ENCODE results near the gene EDN3.

Gene EDN3

GRCh38 chr20:59309218-59309617, 8.8 kb downstream of the EDN3 start:
- no peak for FAIRE-seq
- no peak for DNase-seq (ENCODE audit: insufficient read length)
- TF ChIP-seq TAF1 (IDR thresholded peaks at IDR 0.05; ENCODE audit: borderline replicate concordance, low read depth, low read length) = no peak
- TF ChIP-seq POLR2AphosphoS5 (IDR thresholded peaks at IDR 0.05; ENCODE audit: low read depth, low read length) = no peak
- TF ChIP-seq POLR2A (IDR thresholded peaks at IDR 0.05; ENCODE audit: low read depth, low read length) = no peak

- TF ChIP-seq POLR2A (IDR thresholded peaks at IDR 0.05; ENCODE audit: low read depth, low read length) (no peak), POLR2AphosphoS5 (IDR thresholded peaks at IDR 0.05; ENCODE audit: low read depth, low read length) (no peak), TAF1 (IDR thresholded peaks at IDR 0.05; ENCODE audit: borderline replicate concordance, low read depth, low read length) (no peak)
- FAIRE-seq (no peak), DNase-seq (ENCODE audit: insufficient read length) (no peak)
Observed at GRCh38 chr20:59314997-59315396, 14.6 kb downstream of the EDN3 start.

- TF ChIP-seq POLR2AphosphoS5 (IDR thresholded peaks at IDR 0.05; ENCODE audit: low read depth, low read length) (no peak), POLR2A (IDR thresholded peaks at IDR 0.05; ENCODE audit: low read depth, low read length) (no peak), TAF1 (IDR thresholded peaks at IDR 0.05; ENCODE audit: borderline replicate concordance, low read depth, low read length) (no peak)
- no peak for FAIRE-seq
- no peak for DNase-seq (ENCODE audit: insufficient read length)
Observed at GRCh38 chr20:59316911-59317731, 16.7 kb downstream of the EDN3 start.

DNA sequence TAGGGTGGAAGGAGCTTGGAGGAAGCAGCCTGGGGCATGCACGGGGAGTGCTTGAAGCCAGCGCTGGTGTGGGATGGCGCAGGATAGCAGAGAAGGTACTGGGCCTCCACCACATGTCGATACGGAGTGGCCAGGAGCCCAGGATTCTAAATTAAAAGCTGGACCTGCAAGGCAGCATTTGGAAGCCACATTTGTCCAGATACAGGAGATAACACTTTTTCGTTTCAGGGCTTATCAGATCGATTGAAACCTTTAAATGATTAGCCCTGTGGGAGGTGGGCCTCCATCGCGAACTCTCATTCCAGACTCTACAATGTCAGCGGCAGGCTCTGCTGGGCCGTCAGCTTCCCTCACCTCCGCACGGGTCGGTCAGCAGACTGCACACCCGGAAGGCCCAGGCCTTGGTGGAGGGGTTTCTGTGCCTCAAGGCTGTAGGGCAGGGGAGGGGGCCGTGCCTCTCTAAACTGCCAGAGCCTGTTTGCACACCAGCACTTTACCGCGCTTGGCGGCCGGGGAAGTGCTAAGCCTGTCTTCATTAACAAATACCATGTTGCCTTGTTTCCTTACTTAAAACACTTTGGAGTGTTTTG, 17.9 kb downstream of the EDN3 start:
- no peak for FAIRE-seq
- DNase-seq (ENCODE audit: insufficient read length) = no peak
- TF ChIP-seq TAF1 (IDR thresholded peaks at IDR 0.05; ENCODE audit: borderline replicate concordance, low read depth, low read length) = no peak
- TF ChIP-seq POLR2AphosphoS5 (IDR thresholded peaks at IDR 0.05; ENCODE audit: low read depth, low read length) = no peak
- no peak for TF ChIP-seq POLR2A (IDR thresholded peaks at IDR 0.05; ENCODE audit: low read depth, low read length)

- TF ChIP-seq POLR2AphosphoS5 (IDR thresholded peaks at IDR 0.05; ENCODE audit: low read depth, low read length) (no peak), POLR2A (IDR thresholded peaks at IDR 0.05; ENCODE audit: low read depth, low read length) (no peak), TAF1 (IDR thresholded peaks at IDR 0.05; ENCODE audit: borderline replicate concordance, low read depth, low read length) (no peak)
- DNase-seq (ENCODE audit: insufficient read length) (no peak), FAIRE-seq (no peak)
Observed at GRCh38 chr20:59318803-59319202, 18.4 kb downstream of the EDN3 start.

DNA sequence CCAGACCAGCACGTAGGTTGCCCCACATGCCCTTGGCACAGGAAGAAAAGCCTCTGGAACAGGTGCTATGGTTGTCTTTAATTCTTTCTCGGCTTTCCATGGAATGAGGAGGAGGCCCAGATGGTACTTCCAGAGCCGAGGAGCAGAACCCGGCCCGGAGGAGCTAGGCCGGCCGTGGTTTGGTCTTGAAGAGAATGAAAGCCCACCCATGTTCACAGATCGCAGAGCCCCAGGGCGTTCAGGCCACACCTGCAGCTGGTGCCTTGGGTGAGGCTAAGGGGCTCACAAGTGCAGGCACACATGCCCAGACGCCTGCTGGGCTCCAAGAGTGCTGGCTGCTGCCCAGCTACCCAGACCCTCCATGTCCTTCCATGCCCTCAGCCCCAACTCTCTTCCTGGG, 20.0 kb downstream of the EDN3 start:
- TF ChIP-seq POLR2A (IDR thresholded peaks at IDR 0.05; ENCODE audit: low read depth, low read length) (no peak), TAF1 (IDR thresholded peaks at IDR 0.05; ENCODE audit: borderline replicate concordance, low read depth, low read length) (no peak), POLR2AphosphoS5 (IDR thresholded peaks at IDR 0.05; ENCODE audit: low read depth, low read length) (no peak)
- FAIRE-seq (no peak), DNase-seq (ENCODE audit: insufficient read length) (no peak)

- no peak for DNase-seq (ENCODE audit: insufficient read length)
- TF ChIP-seq POLR2A (IDR thresholded peaks at IDR 0.05; ENCODE audit: low read depth, low read length) (no peak), POLR2AphosphoS5 (IDR thresholded peaks at IDR 0.05; ENCODE audit: low read depth, low read length) (no peak), TAF1 (IDR thresholded peaks at IDR 0.05; ENCODE audit: borderline replicate concordance, low read depth, low read length) (no peak)
- FAIRE-seq = no peak
Observed at GRCh38 chr20:59320854-59321647, 20.6 kb downstream of the EDN3 start.

- TF ChIP-seq POLR2A (IDR thresholded peaks at IDR 0.05; ENCODE audit: low read depth, low read length) (no peak), POLR2AphosphoS5 (IDR thresholded peaks at IDR 0.05; ENCODE audit: low read depth, low read length) (no peak), TAF1 (IDR thresholded peaks at IDR 0.05; ENCODE audit: borderline replicate concordance, low read depth, low read length) (no peak)
- no peak for FAIRE-seq
- no peak for DNase-seq (ENCODE audit: insufficient read length)
Observed at GRCh38 chr20:59322081-59322480, 21.7 kb downstream of the EDN3 start.

GRCh38 chr20:59322585-59323454, 22.4 kb downstream of the EDN3 start:
- FAIRE-seq = no peak
- DNase-seq (ENCODE audit: insufficient read length) = no peak
- TF ChIP-seq POLR2A (IDR thresholded peaks at IDR 0.05; ENCODE audit: low read depth, low read length) = no peak
- TF ChIP-seq POLR2AphosphoS5 (IDR thresholded peaks at IDR 0.05; ENCODE audit: low read depth, low read length) = no peak
- TF ChIP-seq TAF1 (IDR thresholded peaks at IDR 0.05; ENCODE audit: borderline replicate concordance, low read depth, low read length) = no peak

DNA sequence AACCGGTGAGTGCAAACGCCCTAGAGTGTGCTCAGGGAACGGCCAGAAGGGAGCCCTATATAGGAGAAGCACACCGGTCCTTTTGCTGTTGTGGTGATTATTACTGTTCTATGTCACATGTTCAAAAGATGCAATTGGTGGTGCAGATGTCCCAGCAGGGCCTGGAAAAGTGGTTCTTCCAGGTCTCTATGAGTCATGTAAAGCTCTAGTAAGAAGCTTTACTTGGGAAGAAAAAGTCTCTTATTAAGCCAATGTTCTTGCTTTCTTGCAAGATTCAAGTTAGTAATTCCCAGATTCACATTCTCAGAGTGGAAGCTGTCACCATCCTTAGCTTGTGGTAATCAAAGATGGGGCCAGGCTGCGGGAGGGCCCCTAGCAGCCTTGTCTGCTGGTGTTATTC, 23.3 kb downstream of the EDN3 start:
- FAIRE-seq (no peak), DNase-seq (ENCODE audit: insufficient read length) (no peak)
- TF ChIP-seq TAF1 (IDR thresholded peaks at IDR 0.05; ENCODE audit: borderline replicate concordance, low read depth, low read length) = no peak
- TF ChIP-seq POLR2A (IDR thresholded peaks at IDR 0.05; ENCODE audit: low read depth, low read length) = no peak
- TF ChIP-seq POLR2AphosphoS5 (IDR thresholded peaks at IDR 0.05; ENCODE audit: low read depth, low read length) = no peak

Data from GM12892 (cell line).